Gastroesophageal sphincter (tissue), 4 donors: ENCODE results near the gene GPR156. TPM values are rescaled to one million over a fixed set of nuclear protein-coding genes. Genes with fewer than 3 reads are reported as not detected.

ENCODE experiments used
- ATAC-seq: fragments of 150-250 bp; one replicate; pipeline ENCODE4 v1.9.1; 2016; ENCODE audit warnings: mild to moderate bottlenecking, moderate library complexity
- H3K27ac ChIP-seq, 4 donors: fragments of 200-600 bp; sonication (generic) in 3 of 4; 1 replicate in 3 of 4; 2 replicates in 1 of 4; pipeline ENCODE4 v1.5.1; 2016 to 2019
- H3K27me3 ChIP-seq: fragments of 200-600 bp; sonication (generic); one replicate; pipeline ENCODE4 v1.5.1; 2019
- H3K36me3 ChIP-seq, 2 donors: fragments of 200-600 bp; sonication (generic); one replicate each; pipeline ENCODE4 v1.5.1; 2019; ENCODE audit warnings: control low read depth in 1 of 2
- H3K4me1 ChIP-seq, 3 donors: fragments of 200-600 bp; sonication (generic); 1 replicate in 2 of 3; 2 replicates in 1 of 3; pipeline ENCODE4 v1.5.1; 2016 to 2019; ENCODE audit warnings: control low read depth in 2 of 3
- H3K4me3 ChIP-seq, 2 donors: fragments of 200-600 bp; sonication (generic); one replicate each; pipeline ENCODE4 v1.5.1; 2019; ENCODE audit warnings: mild to moderate bottlenecking in 1 of 2, moderate library complexity in 1 of 2
- H3K9me3 ChIP-seq, 3 donors: fragments of 200-600 bp; sonication (generic); one replicate each; pipeline ENCODE4 v1.5.1; 2017 to 2019; ENCODE audit warnings: control low read depth in 2 of 3
- CTCF ChIP-seq, 4 experiments: fragments of 200-600 bp in 2 of 4; fragments of 450-650 bp in 2 of 4; sonication (generic) in 1 of 4; IDR thresholded peaks; one replicate each; pipeline ENCODE4 v1.5.1; 2017 to 2019; ENCODE audit warnings: antibody characterized with exemption in 4 of 4, mild to moderate bottlenecking in 2 of 4, moderate library complexity in 2 of 4
- EP300 ChIP-seq: sonication (generic); formaldehyde crosslinking; IDR thresholded peaks from one replicate; pipeline ENCODE4 v1.6.1; 2017; ENCODE audit warnings: antibody characterized with exemption, mild to moderate bottlenecking
- POLR2A ChIP-seq, 2 donors: fragments of 450-650 bp; IDR thresholded peaks; one replicate each; pipeline ENCODE4 v1.6.1; 2017; ENCODE audit warnings: antibody characterized with exemption in 2 of 2, mild to moderate bottlenecking in 2 of 2, moderate library complexity in 1 of 2
- POLR2AphosphoS5 ChIP-seq: sonication (generic); formaldehyde crosslinking; IDR thresholded peaks from one replicate; pipeline ENCODE4 v1.6.1; 2017; ENCODE audit warnings: antibody characterized with exemption
- WGBS, 2 donors: methylation state at CpG; one replicate each; pipeline ENCODE4 v1.1.5; 2018; ENCODE audit warnings: low coverage in 1 of 2; 5-methylcytosine and 5-hydroxymethylcytosine counted together
- total RNA-seq, 4 donors: library from RNA; depleted of rRNA; stranded (reverse); fragments of >200 nt; gene quantifications; one replicate each; pipeline ENCODE4 v1.1.0, GENCODE V29; 2016

Gene GPR156
- total RNA-seq, 4 donors from 2014 or later = 0.16 to 0.73 (median 0.29) TPM

DNA sequence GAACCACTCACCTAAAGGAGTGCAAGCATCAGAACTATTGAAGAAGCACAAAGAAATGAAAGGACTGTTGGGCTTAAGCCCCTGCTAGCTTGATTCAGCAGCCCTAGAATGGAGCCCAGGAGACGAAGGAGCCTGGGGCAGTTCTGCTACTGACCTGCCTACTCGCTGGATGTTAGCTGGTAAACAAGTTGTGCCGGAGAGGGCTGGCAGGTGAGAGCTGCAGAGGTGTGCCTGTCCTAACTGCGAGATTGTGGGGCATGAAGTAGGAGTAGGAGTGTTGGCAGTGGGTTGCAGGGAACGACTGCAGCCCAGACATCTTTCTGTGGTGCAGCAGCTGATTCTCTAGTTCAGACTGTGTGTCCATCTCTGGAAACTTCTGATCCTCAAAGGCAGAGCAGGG is 115.6 kb downstream of the GPR156 start:
- Histone ChIP-seq H3K4me3 (no peak overlapping the region), H3K27me3 (no peaks in the 10 kb centered on the region), H3K4me1 (peaks cover 0 to 17% (median 3%) of the 10 kb centered on the region in 3 donors), H3K9me3 (no peaks in the 10 kb centered on the region), H3K36me3 (peaks cover 0 to 4% of the 10 kb centered on the region in 2 donors), H3K27ac (no peak overlapping the region)
- TF ChIP-seq EP300 = no peak
- TF ChIP-seq POLR2A (IDR thresholded peaks at IDR 0.05) = no peak
- TF ChIP-seq CTCF (IDR thresholded peaks at IDR 0.05) = no peak
- no peak for TF ChIP-seq POLR2AphosphoS5
- WGBS, 2 donors = no CpG with 5 or more reads among the region's 5 CpGs
- ATAC-seq = no peak

GRCh38 chr3:120168611-120169010 is 116.4 kb downstream of the GPR156 start:
- no peaks in the 10 kb centered on the region for H3K9me3 ChIP-seq
- H3K36me3 ChIP-seq = peaks cover 0 to 4% of the 10 kb centered on the region in 2 donors
- 88% methylated on average over 2 of the region's 3 CpGs; no CpG with 5 or more reads in 1 of the 2 donors for WGBS, 2 donors
- no peak overlapping the region for H3K27ac ChIP-seq
- peaks cover 0 to 17% (median 3%) of the 10 kb centered on the region in 3 donors for H3K4me1 ChIP-seq
- no peak for ATAC-seq
- no peaks in the 10 kb centered on the region for H3K27me3 ChIP-seq
- no peak for TF ChIP-seq EP300
- TF ChIP-seq POLR2AphosphoS5 = no peak
- no peak for TF ChIP-seq CTCF (IDR thresholded peaks at IDR 0.05)
- TF ChIP-seq POLR2A (IDR thresholded peaks at IDR 0.05) = no peak
- no peak overlapping the region for H3K4me3 ChIP-seq

GRCh38 chr3:120168038-120168437 is 117.0 kb downstream of the GPR156 start:
- Histone ChIP-seq H3K9me3 (no peaks in the 10 kb centered on the region), H3K27me3 (no peaks in the 10 kb centered on the region), H3K36me3 (peaks cover 0 to 4% of the 10 kb centered on the region in 2 donors), H3K27ac (no peak overlapping the region), H3K4me3 (no peak overlapping the region), H3K4me1 (peaks cover 0 to 17% (median 3%) of the 10 kb centered on the region in 3 donors)
- no peak for ATAC-seq
- TF ChIP-seq POLR2AphosphoS5 (no peak), CTCF (IDR thresholded peaks at IDR 0.05) (no peak), POLR2A (IDR thresholded peaks at IDR 0.05) (no peak), EP300 (no peak)
- WGBS, 2 donors = 100% methylated on average over 1 to 2 of the region's 9 CpGs

- H3K36me3 ChIP-seq = peaks cover 0 to 4% of the 10 kb centered on the region in 2 donors
- H3K27ac ChIP-seq = no peak overlapping the region
- H3K27me3 ChIP-seq = no peaks in the 10 kb centered on the region
- no peaks in the 10 kb centered on the region for H3K9me3 ChIP-seq
- WGBS, 2 donors = 100% methylated on average over 1 to 3 of the region's 10 CpGs
- peaks cover 0 to 17% (median 3%) of the 10 kb centered on the region in 3 donors for H3K4me1 ChIP-seq
- no peak overlapping the region for H3K4me3 ChIP-seq
- no peak for TF ChIP-seq POLR2A (IDR thresholded peaks at IDR 0.05)
- no peak for TF ChIP-seq CTCF (IDR thresholded peaks at IDR 0.05)
- TF ChIP-seq EP300 = no peak
- no peak for TF ChIP-seq POLR2AphosphoS5
- no peak for ATAC-seq
Observed at GRCh38 chr3:120167488-120167887, 117.5 kb downstream of the GPR156 start.

DNA sequence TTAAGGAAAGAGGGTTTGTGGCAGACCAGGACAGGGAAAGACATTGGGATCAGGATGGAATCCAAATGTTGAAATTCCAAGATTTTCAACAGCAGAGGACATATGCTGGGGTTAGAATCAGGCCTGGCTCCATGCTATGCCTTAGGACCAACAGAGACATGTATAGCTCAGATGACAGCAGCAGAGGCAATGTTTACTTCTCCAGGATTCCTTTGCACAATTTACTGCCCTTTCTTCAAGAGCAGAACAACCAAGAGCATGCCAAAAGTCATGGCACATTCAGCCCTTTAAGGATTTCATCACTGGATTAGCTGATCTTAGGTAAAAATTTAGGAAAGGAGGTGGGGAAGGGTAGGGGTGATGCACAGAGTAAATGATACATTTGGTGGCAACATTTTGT is 121.2 kb downstream of the GPR156 start:
- no peak for ATAC-seq
- Histone ChIP-seq H3K4me1 (peaks cover 0 to 17% (median 0%) of the 10 kb centered on the region in 3 donors), H3K9me3 (no peaks in the 10 kb centered on the region), H3K36me3 (peaks cover 0 to 4% of the 10 kb centered on the region in 2 donors), H3K4me3 (no peak overlapping the region), H3K27me3 (no peaks in the 10 kb centered on the region), H3K27ac (no peak overlapping the region)
- TF ChIP-seq EP300 (no peak), CTCF (IDR thresholded peaks at IDR 0.05) (no peak), POLR2AphosphoS5 (no peak), POLR2A (IDR thresholded peaks at IDR 0.05) (no peak)
